ENCODE measurements around the gene PYGL.

DNA sequence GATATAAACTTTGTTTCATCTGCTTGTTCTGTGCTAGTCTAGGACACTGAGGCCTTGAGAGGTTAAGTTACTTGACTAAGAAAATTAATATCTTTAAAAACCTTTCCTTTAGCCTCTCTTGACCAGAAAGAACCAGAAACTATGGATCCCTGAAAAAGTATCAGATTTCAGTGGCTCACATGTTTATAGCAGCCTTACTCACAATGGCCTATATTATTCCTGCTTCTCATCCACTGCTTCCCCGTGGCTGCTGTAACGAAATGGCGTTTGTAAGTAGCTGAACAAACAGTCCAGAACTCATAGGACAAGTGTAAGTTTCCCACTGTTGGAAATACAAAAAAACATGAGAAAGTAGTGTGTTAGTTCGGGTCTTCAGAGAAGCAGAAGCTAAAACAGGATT is 3.2 kb upstream of the PYGL start:
- TF ChIP-seq, protein P1, sequence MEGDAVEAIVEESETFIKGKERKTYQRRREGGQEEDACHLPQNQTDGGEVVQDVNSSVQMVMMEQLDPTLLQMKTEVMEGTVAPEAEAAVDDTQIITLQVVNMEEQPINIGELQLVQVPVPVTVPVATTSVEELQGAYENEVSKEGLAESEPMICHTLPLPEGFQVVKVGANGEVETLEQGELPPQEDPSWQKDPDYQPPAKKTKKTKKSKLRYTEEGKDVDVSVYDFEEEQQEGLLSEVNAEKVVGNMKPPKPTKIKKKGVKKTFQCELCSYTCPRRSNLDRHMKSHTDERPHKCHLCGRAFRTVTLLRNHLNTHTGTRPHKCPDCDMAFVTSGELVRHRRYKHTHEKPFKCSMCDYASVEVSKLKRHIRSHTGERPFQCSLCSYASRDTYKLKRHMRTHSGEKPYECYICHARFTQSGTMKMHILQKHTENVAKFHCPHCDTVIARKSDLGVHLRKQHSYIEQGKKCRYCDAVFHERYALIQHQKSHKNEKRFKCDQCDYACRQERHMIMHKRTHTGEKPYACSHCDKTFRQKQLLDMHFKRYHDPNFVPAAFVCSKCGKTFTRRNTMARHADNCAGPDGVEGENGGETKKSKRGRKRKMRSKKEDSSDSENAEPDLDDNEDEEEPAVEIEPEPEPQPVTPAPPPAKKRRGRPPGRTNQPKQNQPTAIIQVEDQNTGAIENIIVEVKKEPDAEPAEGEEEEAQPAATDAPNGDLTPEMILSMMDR (IDR thresholded peaks at IDR 0.05), result no peak
- TF ChIP-seq SIN3A (IDR thresholded peaks at IDR 0.05; ENCODE audit: borderline replicate concordance, insufficient read depth, low read depth, low read length), result no peak
- TF ChIP-seq, protein P2, sequence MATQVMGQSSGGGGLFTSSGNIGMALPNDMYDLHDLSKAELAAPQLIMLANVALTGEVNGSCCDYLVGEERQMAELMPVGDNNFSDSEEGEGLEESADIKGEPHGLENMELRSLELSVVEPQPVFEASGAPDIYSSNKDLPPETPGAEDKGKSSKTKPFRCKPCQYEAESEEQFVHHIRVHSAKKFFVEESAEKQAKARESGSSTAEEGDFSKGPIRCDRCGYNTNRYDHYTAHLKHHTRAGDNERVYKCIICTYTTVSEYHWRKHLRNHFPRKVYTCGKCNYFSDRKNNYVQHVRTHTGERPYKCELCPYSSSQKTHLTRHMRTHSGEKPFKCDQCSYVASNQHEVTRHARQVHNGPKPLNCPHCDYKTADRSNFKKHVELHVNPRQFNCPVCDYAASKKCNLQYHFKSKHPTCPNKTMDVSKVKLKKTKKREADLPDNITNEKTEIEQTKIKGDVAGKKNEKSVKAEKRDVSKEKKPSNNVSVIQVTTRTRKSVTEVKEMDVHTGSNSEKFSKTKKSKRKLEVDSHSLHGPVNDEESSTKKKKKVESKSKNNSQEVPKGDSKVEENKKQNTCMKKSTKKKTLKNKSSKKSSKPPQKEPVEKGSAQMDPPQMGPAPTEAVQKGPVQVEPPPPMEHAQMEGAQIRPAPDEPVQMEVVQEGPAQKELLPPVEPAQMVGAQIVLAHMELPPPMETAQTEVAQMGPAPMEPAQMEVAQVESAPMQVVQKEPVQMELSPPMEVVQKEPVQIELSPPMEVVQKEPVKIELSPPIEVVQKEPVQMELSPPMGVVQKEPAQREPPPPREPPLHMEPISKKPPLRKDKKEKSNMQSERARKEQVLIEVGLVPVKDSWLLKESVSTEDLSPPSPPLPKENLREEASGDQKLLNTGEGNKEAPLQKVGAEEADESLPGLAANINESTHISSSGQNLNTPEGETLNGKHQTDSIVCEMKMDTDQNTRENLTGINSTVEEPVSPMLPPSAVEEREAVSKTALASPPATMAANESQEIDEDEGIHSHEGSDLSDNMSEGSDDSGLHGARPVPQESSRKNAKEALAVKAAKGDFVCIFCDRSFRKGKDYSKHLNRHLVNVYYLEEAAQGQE (IDR thresholded peaks at IDR 0.05; ENCODE audit: insufficient read depth in 1 of 2, low read depth in 2 of 2, low read length in 1 of 2), result no peak
